K562 (cell line): Measurements from ENCODE around the gene BTBD16.

Experiments used
- ARID2 ChIP-seq: fragments of 450-650 bp; IDR thresholded peaks from 2 replicates; pipeline ENCODE4 v1.6.1; 2017; ENCODE audit warnings: antibody characterized with exemption, mild to moderate bottlenecking
- FOXM1 ChIP-seq, 2 experiments: fragments of 450-650 bp in 1 of 2; sonication (generic) in 1 of 2; formaldehyde crosslinking in 1 of 2; IDR thresholded peaks; 2 replicates each; pipeline versions ENCODE4 v1.6.1 to v1.9.0; 2017 to 2022; ENCODE audit warnings: low read depth in 2 of 2, mild to moderate bottlenecking in 2 of 2, missing genetic modification reagents in 1 of 2, moderate library complexity in 1 of 2
- POLR2A ChIP-seq: fragments of 450-650 bp; conservative IDR thresholded peaks from 2 replicates; pipeline ENCODE4 v1.6.1; 2016
- ZNF707 ChIP-seq: fragments of 250-450 bp; sonication (Bioruptor Pico); conservative IDR thresholded peaks from 2 replicates; pipeline ENCODE4 v1.8.0; 2022; ENCODE audit warnings: inconsistent platforms, mild to moderate bottlenecking, moderate library complexity
- ZNF79 ChIP-seq: fragments of 250-450 bp; sonication (Bioruptor Pico); IDR thresholded peaks from 2 replicates; pipeline ENCODE4 v1.4.0; 2020; ENCODE audit warnings: low read depth, mild to moderate bottlenecking, moderate library complexity
- TF ChIP-seq, protein P1 (sequence below): fragments of 250-450 bp; sonication (Bioruptor Pico); IDR thresholded peaks from 2 replicates; pipeline ENCODE4 v1.8.0; 2022; ENCODE audit warnings: moderate library complexity, mild to moderate bottlenecking, inconsistent platforms
- TF ChIP-seq, protein P2 (sequence below), 2 experiments: fragments of 450-650 bp; formaldehyde crosslinking in 1 of 2; IDR thresholded peaks; 2 replicates each; pipeline versions ENCODE4 v1.4.0 to v1.6.1; 2014 to 2020; ENCODE audit warnings: mild to moderate bottlenecking in 2 of 2, borderline replicate concordance in 1 of 2, low read depth in 1 of 2

DNA sequence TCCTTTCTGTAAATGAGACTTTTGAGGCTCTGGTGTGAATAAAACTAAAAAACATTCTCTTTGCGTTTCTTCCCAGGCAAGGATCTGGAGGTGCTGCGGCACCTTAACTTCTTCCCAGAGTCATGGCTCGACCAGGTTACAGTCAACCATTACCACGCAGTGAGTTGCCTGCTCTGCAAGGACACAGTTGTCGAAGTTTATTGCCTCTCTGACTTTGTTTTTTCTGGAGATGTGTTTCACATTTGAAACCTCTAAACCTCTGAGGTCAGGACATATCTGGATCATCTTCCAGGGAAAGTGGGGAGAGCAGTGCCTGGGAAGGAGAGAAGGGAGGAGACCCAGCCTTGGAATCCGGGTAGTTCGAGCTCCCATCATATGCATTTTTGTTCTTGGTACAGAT is 60.0 kb downstream of the BTBD16 start:
- no peak for TF ChIP-seq ZNF707
- TF ChIP-seq, protein P1, sequence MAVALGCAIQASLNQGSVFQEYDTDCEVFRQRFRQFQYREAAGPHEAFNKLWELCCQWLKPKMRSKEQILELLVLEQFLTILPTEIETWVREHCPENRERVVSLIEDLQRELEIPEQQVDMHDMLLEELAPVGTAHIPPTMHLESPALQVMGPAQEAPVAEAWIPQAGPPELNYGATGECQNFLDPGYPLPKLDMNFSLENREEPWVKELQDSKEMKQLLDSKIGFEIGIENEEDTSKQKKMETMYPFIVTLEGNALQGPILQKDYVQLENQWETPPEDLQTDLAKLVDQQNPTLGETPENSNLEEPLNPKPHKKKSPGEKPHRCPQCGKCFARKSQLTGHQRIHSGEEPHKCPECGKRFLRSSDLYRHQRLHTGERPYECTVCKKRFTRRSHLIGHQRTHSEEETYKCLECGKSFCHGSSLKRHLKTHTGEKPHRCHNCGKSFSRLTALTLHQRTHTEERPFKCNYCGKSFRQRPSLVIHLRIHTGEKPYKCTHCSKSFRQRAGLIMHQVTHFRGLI (CRISPR knock-in tag): no peak
- no peak for TF ChIP-seq ARID2
- TF ChIP-seq FOXM1 (IDR thresholded peaks at IDR 0.05; ENCODE audit: low read depth): no peak
- TF ChIP-seq FOXM1 (CRISPR knock-in tag; IDR thresholded peaks at IDR 0.05; ENCODE audit: low read depth): no peak
- no peak for TF ChIP-seq POLR2A
- TF ChIP-seq, protein P2, sequence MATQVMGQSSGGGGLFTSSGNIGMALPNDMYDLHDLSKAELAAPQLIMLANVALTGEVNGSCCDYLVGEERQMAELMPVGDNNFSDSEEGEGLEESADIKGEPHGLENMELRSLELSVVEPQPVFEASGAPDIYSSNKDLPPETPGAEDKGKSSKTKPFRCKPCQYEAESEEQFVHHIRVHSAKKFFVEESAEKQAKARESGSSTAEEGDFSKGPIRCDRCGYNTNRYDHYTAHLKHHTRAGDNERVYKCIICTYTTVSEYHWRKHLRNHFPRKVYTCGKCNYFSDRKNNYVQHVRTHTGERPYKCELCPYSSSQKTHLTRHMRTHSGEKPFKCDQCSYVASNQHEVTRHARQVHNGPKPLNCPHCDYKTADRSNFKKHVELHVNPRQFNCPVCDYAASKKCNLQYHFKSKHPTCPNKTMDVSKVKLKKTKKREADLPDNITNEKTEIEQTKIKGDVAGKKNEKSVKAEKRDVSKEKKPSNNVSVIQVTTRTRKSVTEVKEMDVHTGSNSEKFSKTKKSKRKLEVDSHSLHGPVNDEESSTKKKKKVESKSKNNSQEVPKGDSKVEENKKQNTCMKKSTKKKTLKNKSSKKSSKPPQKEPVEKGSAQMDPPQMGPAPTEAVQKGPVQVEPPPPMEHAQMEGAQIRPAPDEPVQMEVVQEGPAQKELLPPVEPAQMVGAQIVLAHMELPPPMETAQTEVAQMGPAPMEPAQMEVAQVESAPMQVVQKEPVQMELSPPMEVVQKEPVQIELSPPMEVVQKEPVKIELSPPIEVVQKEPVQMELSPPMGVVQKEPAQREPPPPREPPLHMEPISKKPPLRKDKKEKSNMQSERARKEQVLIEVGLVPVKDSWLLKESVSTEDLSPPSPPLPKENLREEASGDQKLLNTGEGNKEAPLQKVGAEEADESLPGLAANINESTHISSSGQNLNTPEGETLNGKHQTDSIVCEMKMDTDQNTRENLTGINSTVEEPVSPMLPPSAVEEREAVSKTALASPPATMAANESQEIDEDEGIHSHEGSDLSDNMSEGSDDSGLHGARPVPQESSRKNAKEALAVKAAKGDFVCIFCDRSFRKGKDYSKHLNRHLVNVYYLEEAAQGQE (IDR thresholded peaks at IDR 0.05; ENCODE audit: borderline replicate concordance): no peak
- TF ChIP-seq, protein P2 (CRISPR knock-in tag; IDR thresholded peaks at IDR 0.05; ENCODE audit: low read depth): no peak
- TF ChIP-seq ZNF79 (CRISPR knock-in tag): no peak
